Fibroblast of skin of right biceps (primary cell): Measurements from ENCODE around the gene SPSB2.
"Not testable (repeated sequence)": the region's sequence is repeated elsewhere in the genome, so short reads cannot be mapped to it uniquely, and the experiment has no call there.

Experiments used
- DNase-seq: peaks from one replicate; pipeline ENCODE4 v3.0.0-alpha.2; 2013

The SPSB2 gene

GRCh38 chr12:6873094-6874014, at the start of gene SPSB2:
Gene SPSB2, minus strand, starts transcription at chr12:6873303. Its CDS starts 402 bp downstream, at chr12:6872901.
- DNase-seq: peak; percentile 94

- DNase-seq: no peak
Observed at GRCh38 chr12:6921996-6922946, 49.2 kb upstream of the SPSB2 start.

- DNase-seq: no peak
Observed at GRCh38 chr12:6921539-6921938, 48.4 kb upstream of the SPSB2 start.

- no peak for DNase-seq
Observed at GRCh38 chr12:6919588-6919987, 46.5 kb upstream of the SPSB2 start.

- DNase-seq: peak; percentile 69
Observed at GRCh38 chr12:6917491-6918231, 44.6 kb upstream of the SPSB2 start.

- DNase-seq: no peak
Observed at GRCh38 chr12:6916426-6917200, 43.5 kb upstream of the SPSB2 start.

DNA sequence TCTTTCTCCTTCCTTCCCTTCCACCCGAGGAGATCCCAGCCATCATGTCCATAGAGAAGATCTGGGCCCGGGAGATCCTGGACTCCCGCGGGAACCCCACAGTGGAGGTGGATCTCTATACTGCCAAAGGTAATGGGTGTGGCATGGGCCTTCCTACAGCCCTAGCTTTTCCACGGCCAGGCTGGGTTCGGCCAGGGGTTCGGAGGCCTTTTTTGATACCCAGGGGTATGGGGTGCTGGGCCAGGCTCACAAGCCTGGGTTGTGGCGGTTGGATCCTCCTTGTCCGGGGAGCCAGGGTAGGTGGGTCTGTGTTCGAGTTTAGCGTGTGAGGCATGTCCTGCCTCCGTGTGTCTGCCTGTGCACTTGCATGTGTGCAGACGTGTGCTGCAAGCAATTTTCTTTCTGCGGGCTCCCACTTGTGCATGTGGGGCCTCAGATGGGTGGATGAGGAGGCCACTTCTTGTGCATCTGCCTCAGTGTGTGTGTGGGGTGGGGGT, 42.7 kb upstream of the SPSB2 start:
- no peak for DNase-seq

- DNase-seq: peak; percentile 42
Observed at GRCh38 chr12:6914947-6915788, 42.1 kb upstream of the SPSB2 start.

GRCh38 chr12:6914246-6914946, 41.3 kb upstream of the SPSB2 start, which contains the start of gene ENO2:
Gene ENO2, plus strand, starts transcription at chr12:6914580. Its CDS starts 1,253 bp downstream, at chr12:6915833.
- DNase-seq: peak; percentile 80

DNA sequence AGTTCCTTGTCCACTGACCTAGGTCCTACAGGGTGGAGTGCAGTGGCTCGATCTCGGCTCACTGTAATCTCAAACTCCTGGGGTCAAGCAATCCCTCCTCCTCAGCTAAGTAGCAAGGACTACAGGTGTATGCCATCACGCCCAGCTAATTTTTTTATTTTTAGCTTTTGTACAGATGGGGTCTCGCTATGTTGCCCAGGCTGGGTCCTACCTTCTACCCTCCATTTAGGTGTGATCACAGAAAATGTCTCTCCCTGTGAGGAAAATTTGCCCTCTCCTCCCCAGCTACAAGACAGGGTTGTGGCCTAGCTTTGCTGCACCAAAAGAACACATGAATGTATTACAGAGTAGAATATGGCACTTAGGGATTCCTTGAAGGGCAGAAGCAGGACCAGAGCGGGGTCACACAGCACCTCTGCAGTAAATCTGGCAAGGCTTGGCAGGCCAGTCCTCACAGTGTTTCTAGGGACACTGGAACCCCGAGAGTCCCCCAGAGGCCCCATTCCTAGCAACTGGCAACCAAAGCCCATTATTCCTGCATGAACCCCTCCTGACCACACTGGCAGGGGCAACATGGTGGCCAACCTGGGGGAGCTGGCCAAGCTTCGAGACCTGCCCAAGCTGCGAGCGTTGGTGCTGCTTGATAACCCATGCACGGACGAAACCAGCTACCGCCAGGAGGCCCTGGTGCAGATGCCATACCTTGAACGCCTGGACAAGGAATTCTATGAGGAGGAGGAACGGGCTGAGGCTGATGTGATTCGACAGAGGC, 39.2 kb upstream of the SPSB2 start:
- no peak for DNase-seq

DNA sequence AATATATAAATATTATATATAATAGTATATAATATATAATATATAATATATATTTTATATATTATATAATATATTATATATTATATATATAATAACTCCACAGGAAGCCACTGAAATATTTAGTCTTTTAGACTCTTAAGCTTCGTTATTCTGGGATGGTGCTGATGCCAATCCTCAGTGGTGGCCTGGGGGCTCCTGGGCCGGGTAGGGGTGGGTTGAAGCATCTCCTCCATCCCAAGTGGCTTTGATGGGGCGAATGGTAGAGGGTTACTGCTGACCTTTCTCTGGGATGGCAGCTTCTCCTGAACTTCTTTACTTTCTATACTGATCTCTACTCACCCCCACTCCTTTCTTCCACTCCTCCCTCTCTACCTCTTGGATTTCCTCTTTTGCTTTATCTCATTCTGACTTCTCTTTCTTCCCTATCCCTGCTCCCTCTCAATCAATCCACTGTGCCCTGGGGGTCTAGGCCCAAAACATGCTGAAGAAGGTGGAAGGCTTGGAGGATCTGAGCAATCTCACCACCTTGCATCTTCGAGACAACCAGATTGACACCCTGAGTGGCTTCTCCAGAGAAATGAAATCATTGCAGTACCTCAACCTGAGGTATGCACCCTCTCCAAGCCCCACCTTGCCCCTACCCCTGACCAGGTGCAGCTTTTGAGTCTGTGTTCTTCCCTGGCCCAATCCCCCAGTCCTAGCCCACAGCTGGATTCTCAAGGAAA, 36.5 kb upstream of the SPSB2 start:
- no peak for DNase-seq

- DNase-seq: not testable (repeated sequence)
Observed at GRCh38 chr12:6908141-6908540, 35.0 kb upstream of the SPSB2 start.

- no peak for DNase-seq
Observed at GRCh38 chr12:6905414-6906040, 32.4 kb upstream of the SPSB2 start.

DNA sequence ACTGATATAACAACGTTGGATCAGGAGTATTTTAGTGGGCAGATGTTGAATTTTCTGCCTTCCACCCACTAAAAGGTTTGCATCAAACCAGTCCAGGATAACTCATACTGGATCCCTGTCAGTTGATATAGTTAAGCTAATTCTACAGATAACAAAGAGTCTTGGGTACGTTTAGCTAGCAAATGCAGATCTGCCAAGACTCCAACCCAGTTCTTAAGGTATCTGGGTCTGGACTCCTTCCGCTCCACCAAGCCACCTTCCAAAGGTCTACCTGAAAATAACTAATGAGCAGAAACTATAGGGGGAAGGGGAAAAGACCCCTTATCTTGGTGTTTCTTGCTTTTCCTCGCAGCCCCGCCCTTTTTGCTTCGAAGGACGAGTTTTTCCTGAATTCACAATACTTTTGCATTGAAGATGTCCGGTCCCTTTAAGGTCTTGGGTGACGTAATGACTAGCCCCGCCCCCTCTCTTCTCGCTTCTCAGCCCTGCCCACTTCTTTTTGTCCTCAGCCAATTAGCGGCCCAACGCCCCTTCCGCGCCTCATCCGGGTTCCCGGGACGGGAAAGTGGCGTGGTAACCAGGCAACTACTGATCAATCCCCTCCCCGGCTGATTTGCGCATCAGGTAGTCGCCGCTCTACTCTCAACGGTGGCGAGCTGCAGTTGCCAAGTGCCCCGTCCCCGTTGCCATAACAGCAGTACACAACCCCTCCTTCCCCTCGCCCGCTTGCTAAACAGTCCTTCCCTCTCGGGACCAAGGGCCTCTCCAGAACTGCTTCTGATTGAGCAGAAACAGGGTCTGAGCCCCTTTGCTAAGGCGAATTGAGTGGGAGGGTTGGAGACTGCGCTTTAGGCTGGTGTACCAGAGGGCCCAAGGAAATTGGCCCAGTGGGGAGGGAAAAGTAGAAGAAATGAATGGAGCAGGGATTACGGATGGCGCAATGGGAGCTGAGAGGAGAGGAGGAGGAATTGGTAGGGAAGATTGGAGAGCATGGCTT, 31.5 kb upstream of the SPSB2 start, which contains the start of gene LRRC23:
TSS of gene LRRC23 (plus strand) at position 543 of the 997 bp plus-strand sequence. CDS start 812 bp downstream, outside the sequence.
- DNase-seq: peak; percentile 96

GRCh38 chr12:6903722-6904121, 30.6 kb upstream of the SPSB2 start:
- DNase-seq: no peak

- DNase-seq: no peak
Observed at GRCh38 chr12:6902448-6902847, 29.3 kb upstream of the SPSB2 start.
